T-helper 17 cell (primary cell): ENCODE measurements around the gene SRSF5. TPM values are rescaled to one million over a fixed set of nuclear protein-coding genes. Genes with fewer than 3 reads are reported as not detected.

ENCODE experiments used
- ATAC-seq: fragments of 150-1000 bp; cut with Tn5 transposase; 2 replicates; pipeline ENCODE4 v1.10.0; 2021; ENCODE audit warnings: mild to moderate bottlenecking, moderate library complexity
- DNase-seq, 3 donors: peaks; one replicate each; pipeline versions ENCODE4 v3.0.0 to v3.0.0-alpha.2; 2020 to 2021
- H3K9me3 ChIP-seq: one replicate; pipeline ENCODE4 v1.7.0; 2013; ENCODE audit warnings: low read length, mild to moderate bottlenecking; ENCODE audit not compliant: control insufficient read depth, poor library complexity, severe bottlenecking
- H3K27ac Mint-ChIP-seq: one replicate; pipeline ENCODE4 v1.8.0; 2022; ENCODE audit warnings: mild to moderate bottlenecking, moderate library complexity, mixed read lengths
- H3K27me3 Mint-ChIP-seq: one replicate; pipeline ENCODE4 v1.8.0; 2022; ENCODE audit warnings: mixed read lengths
- H3K36me3 Mint-ChIP-seq: one replicate; pipeline ENCODE4 v1.8.0; 2022; ENCODE audit warnings: low read depth, mixed read lengths
- H3K4me1 Mint-ChIP-seq: one replicate; pipeline ENCODE4 v1.8.0; 2022; ENCODE audit warnings: mild to moderate bottlenecking, mixed read lengths
- H3K4me3 Mint-ChIP-seq: one replicate; pipeline ENCODE4 v1.8.0; 2022; ENCODE audit warnings: mild to moderate bottlenecking, moderate library complexity, mixed read lengths
- total RNA-seq, 4 donors: library from RNA in 2 of 4; stranded (reverse) in 2 of 4; gene quantifications; one replicate each; pipeline ENCODE4 v1.2.3 and lab custom pipeline; 2022 to 2026

The SRSF5 gene
- total RNA-seq, 2 donors from 2014 or later: 1,334 to 1,459 TPM

DNA sequence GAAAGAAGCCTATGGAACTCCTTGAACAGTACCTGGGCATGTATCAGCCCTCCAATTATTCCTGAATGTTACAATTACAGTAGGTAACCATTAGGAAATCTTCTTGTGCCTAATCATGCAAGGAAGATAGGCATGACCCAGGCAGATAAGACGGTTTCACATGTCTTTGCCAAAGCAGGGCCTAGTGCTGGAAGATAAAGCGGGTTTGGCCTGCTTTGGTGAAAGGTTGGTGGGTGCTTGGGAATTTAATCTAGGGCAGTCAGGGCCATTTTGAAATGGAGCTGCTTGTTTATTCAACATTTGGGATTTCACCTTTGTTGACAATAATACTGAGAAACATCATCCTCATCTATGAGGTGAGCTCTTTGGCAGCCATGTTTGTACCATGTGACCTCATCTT is 12.5 kb upstream of the SRSF5 start:
- Mint-ChIP-seq H3K27ac (no peak overlapping the region), H3K4me1 (peaks cover 13% of the 10 kb centered on the region), H3K4me3 (no peak overlapping the region), H3K36me3 (no peaks in the 10 kb centered on the region), H3K27me3 (no peaks in the 10 kb centered on the region)
- H3K9me3 ChIP-seq: no peaks in the 10 kb centered on the region
- DNase-seq: no peak
- ATAC-seq: no peak

DNA sequence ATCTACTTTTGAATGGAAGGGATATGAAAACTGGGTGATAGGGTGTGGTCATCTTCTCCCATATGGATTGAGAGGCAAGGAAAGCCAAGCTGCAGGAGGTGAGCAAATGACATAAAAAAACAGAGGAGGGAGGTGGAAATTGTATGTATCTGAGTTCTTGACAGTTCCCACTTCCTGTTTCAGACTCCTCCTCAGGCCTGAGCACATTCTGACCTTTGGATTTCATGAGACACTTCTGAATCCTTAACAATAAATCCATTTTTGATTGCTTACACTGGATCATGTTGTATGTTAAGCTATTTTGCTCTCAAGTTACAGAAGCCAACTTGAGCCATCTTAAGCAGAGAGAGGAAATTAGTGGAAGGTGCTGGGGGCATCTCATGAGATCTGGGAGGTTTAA is 11.6 kb upstream of the SRSF5 start:
- H3K9me3 ChIP-seq: no peaks in the 10 kb centered on the region
- DNase-seq (no peak), ATAC-seq (no peak)
- no peaks in the 10 kb centered on the region for H3K36me3 Mint-ChIP-seq
- H3K4me1 Mint-ChIP-seq: peaks cover 13% of the 10 kb centered on the region
- H3K4me3 Mint-ChIP-seq: no peak overlapping the region
- H3K27ac Mint-ChIP-seq: peak overlapping the region; percentile 8
- H3K27me3 Mint-ChIP-seq: no peaks in the 10 kb centered on the region

- peaks cover 13% of the 10 kb centered on the region for H3K4me1 Mint-ChIP-seq
- peak; percentile 51 for ATAC-seq
- no peaks in the 10 kb centered on the region for H3K9me3 ChIP-seq
- H3K4me3 Mint-ChIP-seq: no peak overlapping the region
- H3K27ac Mint-ChIP-seq: peak overlapping the region; percentile 8
- no peak for DNase-seq
- no peaks in the 10 kb centered on the region for H3K27me3 Mint-ChIP-seq
- no peaks in the 10 kb centered on the region for H3K36me3 Mint-ChIP-seq
Observed at GRCh38 chr14:69755784-69756183, 11.2 kb upstream of the SRSF5 start.

GRCh38 chr14:69756298-69756697 is 10.6 kb upstream of the SRSF5 start:
- DNase-seq (no peak), ATAC-seq (no peak)
- Mint-ChIP-seq H3K4me1 (peaks cover 13% of the 10 kb centered on the region), H3K4me3 (no peak overlapping the region), H3K27me3 (no peaks in the 10 kb centered on the region), H3K36me3 (no peaks in the 10 kb centered on the region), H3K27ac (no peak overlapping the region)
- no peaks in the 10 kb centered on the region for H3K9me3 ChIP-seq

DNA sequence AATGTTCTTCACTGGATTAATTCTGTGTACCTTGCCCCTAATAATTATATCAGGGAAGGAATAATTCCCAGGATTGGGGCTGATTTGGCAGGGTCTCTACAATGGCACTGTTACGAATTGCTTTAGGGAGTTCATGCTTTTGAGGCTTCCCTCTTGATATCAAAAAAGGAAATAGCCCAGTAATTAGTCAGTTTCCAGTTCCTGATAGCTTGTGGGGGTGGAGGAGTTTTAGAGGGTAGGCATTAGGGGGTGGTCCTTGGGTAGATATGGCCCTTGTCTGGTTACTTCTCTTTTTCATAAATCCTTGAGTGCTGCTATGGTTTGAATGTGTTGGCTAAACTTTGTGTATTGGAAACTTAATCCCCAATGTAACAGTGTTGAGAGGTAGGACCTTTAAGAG is 6.1 kb upstream of the SRSF5 start:
- H3K4me3 Mint-ChIP-seq: no peak overlapping the region
- H3K36me3 Mint-ChIP-seq: no peaks in the 10 kb centered on the region
- no peak for DNase-seq
- no peak overlapping the region for H3K27ac Mint-ChIP-seq
- no peaks in the 10 kb centered on the region for H3K9me3 ChIP-seq
- ATAC-seq: no peak
- H3K4me1 Mint-ChIP-seq: peaks cover 5% of the 10 kb centered on the region
- H3K27me3 Mint-ChIP-seq: no peaks in the 10 kb centered on the region

GRCh38 chr14:69763761-69764510 is 3.0 kb upstream of the SRSF5 start:
- Mint-ChIP-seq H3K27ac (peak overlapping the region; percentile 34), H3K36me3 (peaks cover 14% of the 10 kb centered on the region), H3K4me1 (peaks cover 27% of the 10 kb centered on the region), H3K27me3 (no peaks in the 10 kb centered on the region), H3K4me3 (no peak overlapping the region)
- DNase-seq (no peak), ATAC-seq (no peak)
- no peaks in the 10 kb centered on the region for H3K9me3 ChIP-seq

GRCh38 chr14:69767369-69767999 is 542 bp downstream of the SRSF5 start:
- ATAC-seq: peak; percentile 72
- peak overlapping the region; percentile 99 for H3K4me3 Mint-ChIP-seq
- H3K4me1 Mint-ChIP-seq: peaks cover 49% of the 10 kb centered on the region
- no peaks in the 10 kb centered on the region for H3K27me3 Mint-ChIP-seq
- DNase-seq: peak; percentile 80 to 83 (median 81)
- H3K27ac Mint-ChIP-seq: peak overlapping the region; percentile 100
- H3K9me3 ChIP-seq: no peaks in the 10 kb centered on the region
- H3K36me3 Mint-ChIP-seq: peaks cover 19% of the 10 kb centered on the region

- Mint-ChIP-seq H3K4me3 (peak overlapping the region; percentile 99), H3K36me3 (peaks cover 22% of the 10 kb centered on the region), H3K4me1 (peaks cover 57% of the 10 kb centered on the region), H3K27ac (peak overlapping the region; percentile 100), H3K27me3 (no peaks in the 10 kb centered on the region)
- ATAC-seq: no peak
- no peak for DNase-seq
- no peaks in the 10 kb centered on the region for H3K9me3 ChIP-seq
Observed at GRCh38 chr14:69768873-69769272, 1.9 kb downstream of the SRSF5 start.

- no peaks in the 10 kb centered on the region for H3K27me3 Mint-ChIP-seq
- H3K4me1 Mint-ChIP-seq: peaks cover 59% of the 10 kb centered on the region
- H3K9me3 ChIP-seq: no peaks in the 10 kb centered on the region
- no peak for ATAC-seq
- H3K36me3 Mint-ChIP-seq: peaks cover 22% of the 10 kb centered on the region
- H3K27ac Mint-ChIP-seq: peak overlapping the region; percentile 100
- DNase-seq: no peak
- H3K4me3 Mint-ChIP-seq: peak overlapping the region; percentile 69
Observed at GRCh38 chr14:69769623-69770022, 2.7 kb downstream of the SRSF5 start.

DNA sequence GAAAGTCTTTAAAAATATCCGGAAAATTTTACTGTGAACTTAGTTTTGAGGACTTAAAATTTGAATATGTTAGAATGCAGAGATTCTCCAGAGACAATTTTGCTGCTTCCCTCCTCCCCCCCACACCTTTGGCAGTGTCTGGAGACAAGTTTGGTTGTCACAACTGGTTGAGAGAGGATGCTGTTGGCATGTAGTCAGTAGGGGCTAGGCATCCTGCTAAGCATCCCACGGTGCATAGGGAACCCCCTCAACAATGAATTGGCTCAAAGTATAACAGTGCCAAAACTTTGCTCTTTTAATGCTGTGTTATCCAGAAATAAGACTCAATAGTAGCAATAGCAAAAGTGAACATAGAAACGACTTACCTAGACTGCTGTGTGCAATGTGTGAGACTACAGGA is 3.6 kb downstream of the SRSF5 start:
- DNase-seq: no peak
- H3K4me1 Mint-ChIP-seq: peaks cover 64% of the 10 kb centered on the region
- ATAC-seq: no peak
- peak overlapping the region; percentile 69 for H3K4me3 Mint-ChIP-seq
- peaks cover 24% of the 10 kb centered on the region for H3K36me3 Mint-ChIP-seq
- H3K27ac Mint-ChIP-seq: peak overlapping the region; percentile 100
- H3K9me3 ChIP-seq: no peaks in the 10 kb centered on the region
- H3K27me3 Mint-ChIP-seq: no peaks in the 10 kb centered on the region

DNA sequence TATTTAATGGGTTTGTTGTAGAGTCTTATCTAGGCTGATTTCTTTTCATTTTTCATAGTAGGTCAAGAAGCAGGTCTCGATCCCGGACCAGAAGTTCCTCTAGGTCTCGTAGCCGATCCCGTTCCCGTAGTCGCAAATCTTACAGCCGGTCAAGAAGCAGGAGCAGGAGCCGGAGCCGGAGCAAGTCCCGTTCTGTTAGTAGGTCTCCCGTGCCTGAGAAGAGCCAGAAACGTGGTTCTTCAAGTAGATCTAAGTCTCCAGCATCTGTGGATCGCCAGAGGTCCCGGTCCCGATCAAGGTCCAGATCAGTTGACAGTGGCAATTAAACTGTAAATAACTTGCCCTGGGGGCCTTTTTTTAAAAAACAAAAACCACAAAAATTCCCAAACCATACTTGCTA is 4.2 kb downstream of the SRSF5 start:
- H3K36me3 Mint-ChIP-seq: peaks cover 24% of the 10 kb centered on the region
- DNase-seq (no peak), ATAC-seq (no peak)
- H3K4me3 Mint-ChIP-seq: peak overlapping the region; percentile 69
- H3K27ac Mint-ChIP-seq: peak overlapping the region; percentile 100
- H3K9me3 ChIP-seq: no peaks in the 10 kb centered on the region
- peaks cover 66% of the 10 kb centered on the region for H3K4me1 Mint-ChIP-seq
- no peaks in the 10 kb centered on the region for H3K27me3 Mint-ChIP-seq

DNA sequence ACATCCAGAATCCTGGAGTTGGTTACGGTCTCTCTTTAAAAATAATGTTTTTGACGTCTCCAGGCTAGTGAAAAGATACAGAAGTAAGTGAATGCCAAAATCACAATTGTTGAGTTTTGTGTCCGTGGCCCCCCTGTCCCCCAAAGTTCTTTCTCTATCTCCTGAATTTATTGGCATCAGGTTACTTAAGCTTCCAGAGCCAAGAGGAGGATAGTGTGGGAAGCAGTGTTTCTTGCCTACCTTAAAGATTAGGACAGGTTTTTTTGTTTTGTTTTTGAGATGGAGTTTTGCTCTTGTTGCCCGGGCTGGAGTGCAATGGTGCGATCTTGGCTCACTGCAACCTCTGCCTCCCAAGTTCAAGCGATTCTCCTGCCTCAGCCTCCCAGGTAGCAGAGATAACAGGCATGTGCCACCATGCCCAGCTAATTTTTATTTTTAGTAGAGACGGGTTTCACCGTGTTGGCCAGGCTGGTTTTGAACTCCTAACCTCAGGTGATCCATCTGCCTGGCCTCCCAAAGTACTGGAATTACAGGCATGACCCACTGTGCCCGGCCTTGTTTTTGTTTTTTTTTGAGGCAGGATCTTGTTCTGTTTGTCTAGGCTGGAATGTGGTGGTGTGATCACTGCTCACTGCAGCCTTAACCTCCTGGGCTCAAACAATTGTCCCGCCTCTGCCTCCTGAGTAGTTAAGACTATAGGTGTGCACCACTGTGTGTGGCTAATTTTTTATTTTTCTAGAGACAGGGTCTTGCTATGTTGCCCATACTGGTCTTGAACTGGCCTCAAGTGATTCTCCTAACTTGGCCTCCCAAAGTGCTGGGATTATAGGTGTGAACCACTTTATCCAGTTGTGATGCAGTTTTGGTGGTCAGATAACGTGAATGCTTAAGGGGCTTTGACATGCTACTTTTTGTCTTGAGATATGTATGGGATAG is 5.4 kb downstream of the SRSF5 start:
- H3K4me3 Mint-ChIP-seq: peak overlapping the region; percentile 62
- peak overlapping the region; percentile 100 for H3K27ac Mint-ChIP-seq
- DNase-seq: no peak
- peaks cover 69% of the 10 kb centered on the region for H3K4me1 Mint-ChIP-seq
- peaks cover 22% of the 10 kb centered on the region for H3K36me3 Mint-ChIP-seq
- no peaks in the 10 kb centered on the region for H3K27me3 Mint-ChIP-seq
- H3K9me3 ChIP-seq: no peaks in the 10 kb centered on the region
- peak; percentile 4 for ATAC-seq
